GM12878 (cell line): ENCODE data around the gene CCDC78. TPM values are rescaled to one million over a fixed set of nuclear protein-coding genes. Genes with fewer than 3 reads are reported as not detected.
"Not testable (repeated sequence)": the region's sequence is repeated elsewhere in the genome, so short reads cannot be mapped to it uniquely, and the experiment has no call there.

Experiments used
- ATAC-seq: fragments of 200-7000 bp; cut with Tn5 transposase; 3 replicates; pipeline ENCODE4 v1.9.1; 2020; ENCODE audit warnings: mild to moderate bottlenecking, moderate library complexity
- BruUV-seq: library from RNA; stranded (reverse); fragments of 400-500 nt; replicated peaks from 2 replicates; lab custom pipeline; 2021; lab: Mats Ljungman, UMichigan
- CTCF ChIA-PET: fragments of 300-600 bp; sonication (Branson Sonifier 250); formaldehyde crosslinking; extraction: SDS; loops from one replicate; lab custom pipeline; 2021; ENCODE audit warnings: inconsistent platforms; lab: Yijun Ruan, JAX
- POLR2A ChIA-PET: fragments of 350-600 bp; formaldehyde crosslinking; extraction: SDS; loops from one replicate; lab custom pipeline; 2021; ENCODE audit warnings: inconsistent platforms; lab: Charles Lee
- RAD21 ChIA-PET: fragments of 300-600 bp; sonication (Branson Sonifier 250); formaldehyde crosslinking; loops from one replicate; lab custom pipeline; 2023; ENCODE audit warnings: antibody characterized with exemption; ENCODE audit not compliant: unreplicated experiment; lab: Charles Lee
- SMC1A ChIA-PET: fragments of 300-600 bp; sonication (Branson Sonifier 250); formaldehyde crosslinking; loops from one replicate; lab custom pipeline; 2023; ENCODE audit not compliant: unreplicated experiment, uncharacterized antibody; lab: Charles Lee
- DNase-seq: peaks from one replicate; pipeline ENCODE4 v3.0.0-alpha.2; 2011; ENCODE audit warnings: low read depth, low spot score
- FAIRE-seq: peaks from 3 replicates; lab custom pipeline; 2011; peaks lifted over from hg19 to GRCh38; lab: Jason Lieb, UNC
- H2AFZ ChIP-seq: 2 replicates; pipeline ENCODE4 v1.6.0; 2011; ENCODE audit warnings: low read depth, low read length, control low read depth; ENCODE audit not compliant: control insufficient read depth
- H3K27ac ChIP-seq: 2 replicates; pipeline ENCODE4 v1.5.1; 2011; ENCODE audit warnings: control low read depth; ENCODE audit not compliant: control insufficient read depth, insufficient read depth
- H3K27me3 ChIP-seq, 2 experiments: replicated peaks in 1 of 2; 2 replicates each; pipeline versions ENCODE4 v1.6.0 to v1.6.1; 2011; ENCODE audit warnings: low read length in 1 of 2; ENCODE audit not compliant: control insufficient read depth in 2 of 2, insufficient read depth in 2 of 2
- H3K36me3 ChIP-seq, 2 experiments: 2 replicates each; pipeline ENCODE4 v1.5.1; 2011; ENCODE audit warnings: low read length in 1 of 2; ENCODE audit not compliant: control insufficient read depth in 2 of 2, insufficient read depth in 2 of 2
- H3K4me1 ChIP-seq: 2 replicates; pipeline ENCODE4 v1.6.1; 2011; ENCODE audit warnings: mild to moderate bottlenecking, low read length, moderate library complexity, mixed read lengths; ENCODE audit not compliant: control insufficient read depth, insufficient read depth
- H3K4me2 ChIP-seq: 2 replicates; pipeline ENCODE4 v1.6.0; 2011; ENCODE audit warnings: control low read depth; ENCODE audit not compliant: control insufficient read depth, insufficient read depth
- H3K4me3 ChIP-seq: fragments of 200-600 bp; sonication (generic); 2 replicates; pipeline ENCODE4 v1.5.1; 2016
- H3K79me2 ChIP-seq: 2 replicates; pipeline ENCODE4 v1.6.0; 2011; ENCODE audit warnings: low read length; ENCODE audit not compliant: control insufficient read depth, insufficient read depth
- H3K9ac ChIP-seq: 2 replicates; pipeline ENCODE4 v1.8.0; 2011; ENCODE audit warnings: low read length, control low read depth, mixed read lengths; ENCODE audit not compliant: control insufficient read depth, insufficient read depth
- H3K9me3 ChIP-seq: replicated peaks from 3 replicates; pipeline ENCODE4 v1.5.1; 2011; ENCODE audit warnings: mild to moderate bottlenecking, low read length; ENCODE audit not compliant: control insufficient read depth, insufficient read depth
- H4K20me1 ChIP-seq: 2 replicates; pipeline ENCODE4 v1.6.0; 2011; ENCODE audit not compliant: control insufficient read depth, insufficient read depth
- BCL3 ChIP-seq: IDR thresholded peaks from 2 replicates; pipeline ENCODE4 v1.6.1; 2011; ENCODE audit warnings: borderline replicate concordance, low read depth, mild to moderate bottlenecking, moderate library complexity, low read length; ENCODE audit not compliant: insufficient read depth, poor library complexity, severe bottlenecking
- CTCF ChIP-seq, 3 experiments: IDR thresholded peaks in 2 of 3; conservative IDR thresholded peaks in 1 of 3; 2 replicates each; pipeline ENCODE4 v1.5.1; 2011; ENCODE audit warnings: low read depth in 3 of 3, low read length in 3 of 3, mild to moderate bottlenecking in 3 of 3, control low read depth in 2 of 3, moderate library complexity in 2 of 3, inconsistent platforms in 1 of 3, mixed read lengths in 1 of 3; ENCODE audit not compliant: control insufficient read depth in 2 of 3, insufficient read depth in 1 of 3; ENCODE audit errors: extremely low read depth in 1 of 3
- SP1 ChIP-seq: IDR thresholded peaks from one replicate; pipeline ENCODE4 v1.6.1; 2011; ENCODE audit warnings: low read depth, low read length
- WGBS: methylation state at CpG from one replicate; pipeline ENCODE4 v1.1.6; 2016; ENCODE audit warnings: low lambda C conversion rate; ENCODE audit not compliant: insufficient replicate concordance, insufficient coverage; ENCODE audit errors: missing lambda C conversion rate; 5-methylcytosine and 5-hydroxymethylcytosine counted together
- in situ Hi-C: fragments of 300-500 bp; cut with MboI; formaldehyde crosslinking; loops from 9 replicates; pipeline ENCODE4 v1.14.3; 2018; ENCODE audit warnings: mixed read lengths
- intact Hi-C: fragments of 100-400 bp; cut with micrococcal nuclease; formaldehyde crosslinking; loops from one replicate; pipeline ENCODE4 v1.14.2; 2022; ENCODE audit not compliant: unreplicated experiment
- polyA plus RNA-seq, 11 experiments: library from polyadenylated mRNA; depleted of rRNA in 4 of 11; unstranded in 6 of 11; stranded (reverse) in 5 of 11; fragments of >200 nt; fragmentation: Nextera tagmentation in 4 of 11; fragmentation: Illumina TruSeq in 1 of 11; extraction: Ambion mirVana in 4 of 11; extraction: Trizol in 1 of 11; gene quantifications; 1 replicate in 1 of 11; 2 replicates in 10 of 11; pipeline versions ENCODE4 v1.2.1 to v1.2.3, GENCODE V29; 2011 to 2016; ENCODE audit warnings: inconsistent platforms in 2 of 11, missing spikeins in 2 of 11, low read depth in 1 of 11
- total RNA-seq, 4 experiments: library from RNA; depleted of rRNA in 3 of 4; stranded (reverse); fragments of >200 nt in 3 of 4; fragmentation: Illumina TruSeq in 1 of 4; extraction: Trizol in 1 of 4; gene quantifications; 2 replicates each; pipeline versions ENCODE4 v1.2.1 to v1.2.3, GENCODE V29; 2013 to 2021

Gene CCDC78
- total and polyA plus RNA-seq, 10 of the 15 experiments (the other 5 are each of a cell fraction or from before 2014, with no cell fraction given): 0.10 to 26.2 (median 5.4) TPM

GRCh38 chr16:743794-744500 is 17.7 kb upstream of the CCDC78 start:
- Histone ChIP-seq H4K20me1 (no peaks in the 10 kb centered on the region), H3K4me3 (no peak overlapping the region), H3K9me3 (no peaks in the 10 kb centered on the region), H3K4me2 (no peak overlapping the region), H3K9ac (no peak overlapping the region), H3K36me3 (no peaks in the 10 kb centered on the region), H3K27me3 (no peaks in the 10 kb centered on the region), H3K4me1 (peaks cover 7% of the 10 kb centered on the region), H2AFZ (no peak overlapping the region), H3K79me2 (peaks cover 14% of the 10 kb centered on the region), H3K27ac (no peak overlapping the region)
- in situ Hi-C loops (loop anchor here (5.0 kb wide), 1 partner anchor 43 kb away; the partner anchor contains the start of genes CHTF18 and RPUSD1), intact Hi-C loops (loop anchor here (5.0 kb wide), 1 partner anchor 43 kb away; the partner anchor contains the start of genes CHTF18 and RPUSD1)
- DNase-seq (no peak), ATAC-seq (no peak), FAIRE-seq (no peak)
- CTCF ChIA-PET: interaction anchor here (0.6 to 2.4 kb wide), 5 partner anchors 24 to 767 kb away, joined by 3 to 16 read pairs (median 5); no protein-coding TSS in a partner anchor
- RAD21 ChIA-PET: no interaction called here
- TF ChIP-seq SP1 (no peak), BCL3 (no peak), CTCF (IDR thresholded peaks at IDR 0.05 in 2 of 3, conservative IDR thresholded peaks at IDR 0.05 in 1 of 3; ENCODE audit: control insufficient read depth in 2 of 3, extremely low read depth in 1 of 3, insufficient read depth in 1 of 3, low read depth in 3 of 3, low read length in 3 of 3) (peak in 1 of 3 experiments; percentile 29; a peak in 1 of 6 replicates)
- BruUV-seq: no TSS peak
- 62% methylated on average over 21 of the region's 21 CpGs for WGBS
- SMC1A ChIA-PET: no interaction called here
- POLR2A ChIA-PET: interaction anchor here (0.7 kb wide), 1 partner anchor 23 kb away, joined by 3 read pairs; no protein-coding TSS in a partner anchor

GRCh38 chr16:742894-743293 is 16.7 kb upstream of the CCDC78 start:
- SMC1A ChIA-PET, H3K36me3 ChIP-seq, H3K4me3 ChIP-seq, BruUV-seq, FAIRE-seq, H3K4me2 ChIP-seq, H4K20me1 ChIP-seq, H3K4me1 ChIP-seq, DNase-seq, H3K27me3 ChIP-seq, H3K27ac ChIP-seq, H3K9ac ChIP-seq, H3K9me3 ChIP-seq, ATAC-seq, H2AFZ ChIP-seq: not testable (repeated sequence)
- ChIA-PET POLR2A (interaction anchor here (0.6 to 3.4 kb wide), 4 partner anchors 9 to 25 kb away, joined by 3 to 16 read pairs (median 3); partner anchors contain the start of gene ANTKMT), CTCF (interaction anchor here (1.0 to 2.3 kb wide), 3 partner anchors 23 to 42 kb away, joined by 3 to 16 read pairs (median 6); no protein-coding TSS in a partner anchor), RAD21 (interaction anchor here (0.6 kb wide), 1 partner anchor 368 kb away, joined by 3 read pairs; no protein-coding TSS in a partner anchor)
- WGBS: 36% methylated on average over 14 of the region's 14 CpGs
- in situ Hi-C loops (loop anchor here (5.0 kb wide), 1 partner anchor 44 kb away; the partner anchor contains the start of genes CHTF18 and RPUSD1), intact Hi-C loops (loop anchor here (5.0 kb wide), 1 partner anchor 44 kb away; the partner anchor contains the start of genes CHTF18 and RPUSD1)
- peaks cover 14% of the 10 kb centered on the region for H3K79me2 ChIP-seq
